GM21423 (cell line): ENCODE data around the gene METTL1.

Experiments
- ATAC-seq: cut with Tn5 transposase; IDR thresholded peaks from one replicate; pipeline ENCODE4 v1.9.1; 2021; ENCODE audit warnings: mild to moderate bottlenecking, moderate library complexity; ENCODE audit not compliant: unreplicated experiment

Gene METTL1

DNA sequence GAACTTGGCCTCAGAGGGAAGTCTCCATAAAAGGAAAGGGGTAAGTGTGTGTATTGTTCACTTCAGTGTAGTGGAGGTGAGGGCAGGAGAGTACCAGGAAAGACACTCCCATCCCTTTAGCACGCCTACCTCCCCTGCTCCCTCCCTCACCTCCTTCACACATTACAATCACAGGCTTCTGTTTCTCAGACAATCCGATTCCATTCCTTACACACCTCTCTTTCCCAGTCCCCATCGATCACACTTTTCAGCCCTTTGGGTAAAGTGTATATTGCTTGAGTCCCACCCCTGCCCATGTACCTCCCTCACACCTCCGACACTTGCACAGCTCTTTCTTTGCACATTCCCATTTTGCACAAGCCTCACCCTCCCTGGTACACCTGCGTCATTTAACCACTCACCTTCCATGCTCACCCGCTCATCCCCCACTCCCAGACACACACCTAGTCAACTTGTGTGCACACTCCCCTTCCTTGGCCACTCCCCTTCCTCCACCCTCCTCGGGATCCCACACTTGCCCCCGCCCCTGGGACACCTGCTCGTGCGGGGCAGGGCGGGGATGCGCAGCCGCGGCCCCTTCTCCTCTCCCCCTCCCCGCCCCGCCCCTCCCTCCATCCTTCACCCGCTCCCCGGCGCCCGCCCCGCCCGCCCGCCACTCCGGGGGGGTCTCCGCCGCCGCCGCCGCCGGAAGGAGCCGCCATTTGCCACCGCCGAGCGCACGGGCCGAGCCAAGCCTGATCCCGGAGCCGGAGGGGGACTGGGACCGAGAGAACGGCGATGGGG lies 17.3 kb downstream of the METTL1 start, which contains the start of gene MARCHF9:
Gene MARCHF9 (plus strand): TSS at position 693 of the 783 bp plus-strand sequence. CDS start 426 bp downstream, outside the sequence.
- ATAC-seq: peak; percentile 36

DNA sequence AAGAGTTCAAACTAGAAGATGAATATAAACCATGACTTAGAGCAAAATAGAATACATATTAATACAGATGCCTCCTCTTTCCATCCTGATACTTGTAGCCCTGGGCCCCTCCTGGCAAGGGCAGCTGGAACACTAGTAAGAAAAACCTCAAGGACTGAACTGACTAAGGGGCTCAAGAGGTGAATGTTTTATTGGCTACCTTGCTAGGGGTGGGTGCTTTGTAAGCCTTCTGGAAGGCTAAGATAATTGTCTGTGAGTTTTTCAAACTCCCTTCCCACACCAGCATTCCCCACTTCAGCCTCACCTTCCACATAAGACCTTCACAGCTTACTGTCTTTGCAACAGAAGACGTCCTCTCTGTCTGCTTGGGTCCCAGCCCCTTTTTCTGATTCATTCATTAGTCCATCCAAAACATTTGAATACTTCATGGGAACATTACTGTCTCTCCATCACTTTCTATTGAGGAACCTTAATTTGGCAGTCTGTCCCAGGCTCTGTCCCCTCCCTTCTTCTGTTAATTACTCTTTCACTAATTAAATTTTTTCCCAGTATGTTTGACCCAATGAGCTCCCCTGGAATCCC lies 18.1 kb downstream of the METTL1 start:
- no peak for ATAC-seq

GRCh38 chr12:57752668-57753000 lies 19.3 kb downstream of the METTL1 start:
- no peak for ATAC-seq

- ATAC-seq: peak; percentile 66
Measured at GRCh38 chr12:57751788-57752667, 19.9 kb downstream of the METTL1 start, which contains the start of gene CDK4. CDK4 (minus strand) TSS chr12:57752310; CDS start chr12:57751717, 593 bp downstream.

DNA sequence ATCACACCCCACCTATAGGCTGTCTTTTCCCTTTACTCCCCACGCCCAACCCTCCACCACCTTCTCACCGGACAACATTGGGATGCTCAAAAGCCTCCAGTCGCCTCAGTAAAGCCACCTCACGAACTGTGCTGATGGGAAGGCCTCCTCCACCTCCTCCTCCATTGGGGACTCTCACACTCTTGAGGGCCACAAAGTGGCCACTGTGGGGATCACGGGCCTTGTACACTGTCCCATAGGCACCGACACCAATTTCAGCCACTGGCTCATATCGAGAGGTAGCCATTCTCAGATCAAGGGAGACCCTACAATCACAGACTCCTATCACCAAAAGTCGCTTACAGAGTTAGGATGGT lies 20.5 kb downstream of the METTL1 start:
- ATAC-seq: no peak

- ATAC-seq: no peak
Measured at GRCh38 chr12:57750561-57751431, 21.1 kb downstream of the METTL1 start.

DNA sequence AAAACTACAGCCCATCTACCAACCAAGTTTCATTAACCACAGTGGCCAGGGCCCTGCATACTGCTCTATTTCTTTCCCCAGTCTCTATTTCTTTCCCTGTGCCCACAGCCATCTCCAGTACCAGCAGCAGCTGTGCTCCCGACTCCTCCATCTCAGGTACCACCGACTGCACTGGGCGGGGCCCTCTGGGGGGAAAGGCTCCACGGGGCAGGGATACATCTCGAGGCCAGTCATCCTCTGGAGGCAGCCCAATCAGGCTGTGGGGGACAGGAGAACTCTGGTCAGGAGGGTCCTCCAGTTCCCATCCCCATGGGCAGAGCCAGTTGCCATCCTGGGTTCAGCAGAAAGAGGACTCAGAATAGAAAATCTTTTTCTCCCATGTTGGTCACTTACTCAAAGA lies 22.8 kb downstream of the METTL1 start:
- ATAC-seq: no peak

DNA sequence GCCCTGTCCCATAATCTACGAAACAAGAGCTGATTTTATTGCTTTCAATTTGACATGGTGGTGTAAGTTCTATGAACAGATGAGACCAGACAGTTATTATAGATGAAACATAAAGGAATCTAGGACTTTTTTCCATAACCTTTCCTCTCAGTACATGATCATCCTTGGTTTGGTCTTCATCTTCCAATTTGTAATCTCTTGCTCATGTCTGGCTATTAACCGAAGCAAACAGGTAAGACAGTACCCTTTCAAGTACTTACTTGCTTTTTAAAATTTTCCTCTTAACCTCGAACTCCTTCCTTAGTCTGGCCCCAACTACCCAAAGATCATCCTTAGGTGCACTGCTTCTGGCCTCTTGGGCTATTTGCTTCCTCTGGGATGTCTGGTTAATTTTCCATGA lies 25.9 kb downstream of the METTL1 start:
- ATAC-seq: no peak

DNA sequence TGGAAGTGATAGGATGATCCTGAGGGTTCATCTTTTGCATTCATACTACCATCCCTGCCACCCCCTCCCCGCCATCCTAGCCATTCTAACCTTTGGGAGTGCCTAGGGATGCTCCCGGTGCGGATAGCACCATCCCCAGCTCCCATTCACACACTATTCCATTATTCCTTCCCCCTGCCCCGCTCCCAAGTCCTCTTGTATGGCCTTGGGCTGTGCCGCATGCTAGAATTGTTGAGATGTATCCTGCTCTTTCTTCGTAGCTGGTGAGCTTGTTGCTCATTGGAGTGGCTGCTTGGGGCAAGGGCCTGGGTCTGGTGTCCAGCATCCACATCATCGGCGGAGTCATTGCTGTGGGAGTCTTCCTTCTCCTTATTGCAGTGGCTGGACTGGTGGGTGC lies 26.4 kb downstream of the METTL1 start:
- ATAC-seq: no peak

DNA sequence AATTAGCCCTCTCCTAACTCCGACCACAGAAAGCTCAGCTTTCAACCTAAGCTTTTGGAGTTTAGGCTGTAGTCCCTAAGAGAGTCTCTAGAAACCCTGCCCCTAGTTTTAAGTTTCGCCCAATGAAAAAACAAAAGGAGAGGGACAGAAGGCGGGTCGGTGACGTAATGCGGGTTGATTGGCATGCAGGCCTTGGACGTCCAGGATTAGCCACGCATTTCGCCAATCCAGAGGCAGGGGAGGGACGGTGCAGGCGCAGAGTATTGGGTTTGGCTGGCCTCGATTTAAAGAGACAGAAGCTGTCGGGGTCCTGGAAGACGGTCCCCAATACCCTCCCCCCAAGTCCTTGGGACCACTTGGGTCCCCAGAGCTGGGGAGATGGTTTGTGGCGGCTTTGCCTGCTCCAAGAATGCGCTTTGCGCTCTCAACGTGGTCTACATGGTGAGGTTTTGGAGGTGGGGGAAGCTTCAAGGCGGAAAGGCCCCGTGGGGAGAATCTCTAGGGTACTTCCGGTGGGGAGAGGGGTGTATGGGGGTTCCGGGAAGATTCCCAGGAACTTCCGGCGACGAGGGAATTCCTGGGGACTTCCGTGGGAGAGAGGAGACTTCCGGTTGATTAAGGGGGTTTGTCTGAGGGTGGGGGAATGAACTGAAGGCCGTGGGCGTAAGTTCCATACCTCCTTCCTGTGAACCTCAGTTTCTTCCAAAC lies 27.0 kb downstream of the METTL1 start, which contains the start of gene TSPAN31:
Gene TSPAN31 (plus strand): TSS at position 263 of the 708 bp plus-strand sequence. CDS start 116 bp downstream, at position 379.
- peak; percentile 79 for ATAC-seq

DNA sequence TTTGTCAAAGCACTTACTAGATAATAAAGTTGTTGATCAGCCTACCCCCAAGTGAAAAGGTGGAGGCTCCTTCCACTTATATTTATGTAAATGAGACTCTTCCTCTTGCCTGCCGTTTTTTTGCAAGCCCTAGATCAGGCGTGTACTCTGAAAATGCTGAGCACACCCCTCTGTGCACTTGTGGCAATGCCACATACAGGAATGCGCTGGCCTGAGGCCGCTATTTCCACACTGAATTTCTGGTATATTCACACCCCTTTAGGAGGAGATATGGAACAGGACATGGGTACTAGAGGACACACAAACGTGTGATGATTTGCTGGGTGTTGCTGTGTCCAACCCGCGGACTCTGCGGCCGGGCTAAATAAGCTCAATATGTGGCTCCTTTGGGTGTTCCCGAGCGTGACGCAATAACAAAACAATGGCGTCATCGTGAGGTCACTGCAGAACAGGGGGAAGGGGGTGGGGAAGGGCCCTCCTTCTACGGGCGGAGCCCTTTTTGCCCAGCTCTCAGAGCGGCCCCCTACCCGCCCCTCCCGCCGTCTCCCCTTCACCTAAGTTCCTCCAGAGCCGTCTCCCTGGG lies 27.6 kb downstream of the METTL1 start:
- ATAC-seq: peak; percentile 21

GRCh38 chr12:57743769-57744168 lies 28.1 kb downstream of the METTL1 start:
- ATAC-seq: no peak

DNA sequence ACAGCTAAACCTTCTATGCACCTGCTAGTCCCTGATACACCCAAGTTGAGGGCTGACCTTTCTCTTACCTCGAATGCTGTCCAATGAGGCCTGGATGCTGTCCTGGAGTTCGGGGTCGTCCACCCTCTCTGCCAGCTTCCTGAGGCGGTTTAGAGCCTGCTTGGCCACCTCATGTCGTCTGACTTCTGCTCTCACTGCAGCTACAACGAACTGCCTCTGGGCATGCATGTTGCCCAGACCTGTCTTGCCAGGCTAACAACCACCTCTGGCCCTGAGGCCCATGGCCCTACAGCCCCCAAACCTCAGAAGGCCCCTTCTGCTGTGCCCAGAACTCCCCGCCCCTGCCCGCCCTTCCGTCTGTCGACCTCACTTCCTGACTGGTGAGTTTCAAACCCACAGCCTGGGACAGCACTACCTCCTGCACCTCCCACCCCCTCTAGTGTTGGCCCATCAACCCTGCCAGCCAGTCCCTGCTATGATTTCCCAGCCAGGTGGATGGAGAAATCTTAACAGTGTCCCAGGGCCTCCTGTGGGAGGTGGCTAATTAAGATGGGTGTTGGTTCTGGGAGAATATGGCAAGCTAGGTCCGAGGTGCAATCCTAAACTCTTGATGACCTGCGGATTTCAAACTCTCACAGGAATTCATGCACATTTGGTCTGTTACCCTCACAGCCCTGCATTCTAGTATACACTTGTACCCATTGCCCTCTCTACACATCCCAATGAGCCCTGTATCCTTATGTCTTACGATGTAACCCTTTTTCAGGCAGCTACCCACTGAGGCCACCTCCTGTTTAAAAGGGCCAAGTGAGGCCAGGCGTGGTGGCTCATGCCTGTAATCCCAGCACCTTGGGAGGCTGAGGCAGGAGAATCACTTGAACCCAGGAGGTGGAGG lies 29.8 kb downstream of the METTL1 start:
- ATAC-seq: peak; percentile 57

DNA sequence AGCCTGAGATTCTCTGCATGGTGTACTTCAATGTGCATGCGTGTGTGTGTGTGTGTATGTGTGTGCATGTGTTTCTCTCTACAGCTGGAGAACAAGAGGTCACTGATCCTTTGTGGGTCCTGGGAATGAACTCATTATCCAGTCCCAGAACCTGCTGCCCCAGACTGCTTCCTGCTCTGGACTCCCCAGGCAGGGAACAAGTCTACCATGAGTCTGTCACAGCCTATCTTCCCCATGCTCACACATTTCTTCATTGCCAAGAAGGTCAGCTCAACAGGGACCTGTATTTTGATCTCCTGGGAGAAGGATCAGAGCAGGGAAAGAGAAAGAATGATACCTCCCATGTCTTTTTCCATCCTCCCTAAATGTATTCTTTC lies 30.5 kb downstream of the METTL1 start:
- no peak for ATAC-seq

DNA sequence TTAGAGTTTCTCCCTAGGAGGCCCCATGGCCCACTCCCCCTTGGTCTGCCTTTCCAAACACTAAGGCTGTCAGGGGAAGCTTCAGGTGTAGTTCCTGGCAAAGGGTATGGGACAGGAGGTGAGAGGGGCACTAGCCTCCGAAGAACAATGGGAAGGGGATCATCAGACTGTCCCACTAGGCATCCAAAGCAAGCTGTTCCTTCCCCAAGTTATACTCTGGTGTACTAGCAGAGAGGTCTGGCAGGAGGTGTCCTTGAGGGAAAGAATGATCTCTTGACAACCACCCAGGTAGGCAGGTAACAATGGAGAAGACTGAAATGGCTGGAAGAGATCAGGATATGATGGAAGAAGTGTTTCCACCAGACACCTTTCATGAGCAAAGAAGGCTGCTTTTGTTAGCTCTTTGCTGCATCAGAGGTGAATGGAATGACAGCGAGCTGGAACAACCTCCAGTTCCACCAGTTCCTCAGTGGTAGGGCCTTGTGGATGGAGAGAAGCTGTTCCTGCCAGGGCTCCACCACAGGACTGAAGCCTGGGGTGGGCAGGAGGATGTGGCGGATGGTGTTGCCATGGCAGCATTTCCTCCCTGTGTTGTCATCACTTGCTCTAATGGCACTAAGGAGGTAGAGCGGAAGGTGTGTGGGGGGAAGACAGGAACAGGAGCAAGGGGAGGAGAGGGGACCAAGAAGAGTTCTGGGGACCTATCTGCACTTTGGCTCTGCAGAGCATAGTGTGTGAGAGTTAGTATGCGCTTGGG lies 31.1 kb downstream of the METTL1 start:
- ATAC-seq: peak; percentile 59

DNA sequence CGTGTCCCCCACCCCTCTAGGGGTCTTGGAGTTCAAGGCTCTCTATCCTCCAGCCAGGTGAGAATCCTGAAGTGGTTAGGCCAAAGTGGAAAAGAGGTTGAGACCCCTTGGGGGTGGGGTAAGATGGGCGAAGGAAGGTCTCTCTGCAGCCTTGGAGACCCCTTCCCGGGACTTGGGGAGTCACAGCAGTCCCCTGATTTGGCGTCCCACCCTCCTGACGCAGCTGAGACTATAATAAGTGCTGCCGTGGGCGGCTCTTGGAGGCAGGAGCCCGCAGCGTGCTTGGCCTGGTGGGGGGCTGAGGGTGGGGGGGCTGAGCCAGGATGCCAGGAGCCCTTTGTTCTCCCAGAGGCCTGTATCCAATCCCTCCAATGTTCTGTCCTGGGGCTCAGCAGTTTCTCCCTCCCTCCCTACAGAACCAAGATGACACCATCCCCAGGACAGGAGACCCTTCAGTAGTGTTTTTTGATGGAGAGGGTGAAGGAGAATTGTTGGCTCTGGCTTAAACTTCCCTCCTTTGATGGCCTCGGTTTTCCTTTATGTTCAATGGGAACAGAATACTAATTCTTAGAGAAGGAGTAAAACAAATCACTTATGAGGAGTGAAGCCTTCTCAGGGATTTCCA lies 31.9 kb downstream of the METTL1 start:
- ATAC-seq: no peak

DNA sequence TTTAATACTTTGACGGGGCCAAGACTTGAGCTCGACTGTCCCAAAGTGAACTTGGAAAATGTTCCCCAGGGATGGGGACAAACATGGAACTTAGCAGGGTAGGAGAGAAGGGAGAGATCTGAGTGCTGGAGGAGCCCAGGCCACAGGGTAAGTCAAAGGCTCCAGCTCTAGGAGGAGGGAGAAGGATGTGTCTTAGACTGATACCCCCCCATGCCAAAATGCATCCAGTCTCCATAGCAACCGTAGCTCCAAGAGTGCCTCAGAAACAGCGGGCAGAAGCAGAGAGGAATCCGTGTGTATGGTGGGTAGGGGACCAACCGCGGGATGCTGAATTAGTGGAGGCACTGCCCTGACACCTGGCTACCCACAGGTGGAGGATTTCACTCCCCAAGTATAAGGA lies 32.5 kb downstream of the METTL1 start:
- no peak for ATAC-seq
